VCaP (cell line): Measurements from ENCODE around the gene PM20D1.

Experiments
- H3K27ac ChIP-seq: fragments of 450-650 bp; 2 replicates; pipeline ENCODE4 v1.5.1; 2017
- CTCF ChIP-seq: fragments of 450-650 bp; conservative IDR thresholded peaks from 2 replicates; pipeline ENCODE4 v1.5.1; 2017; ENCODE audit warnings: mild to moderate bottlenecking, moderate library complexity

The PM20D1 gene

GRCh38 chr1:205805082-205805711, 44.7 kb downstream of the PM20D1 start:
- TF ChIP-seq CTCF, result no peak

GRCh38 chr1:205804605-205805004, 45.3 kb downstream of the PM20D1 start:
- no peak for TF ChIP-seq CTCF
- H3K27ac ChIP-seq, result no peak overlapping the region

More at GRCh38 chr1:205805082-205805711, 44.7 kb downstream of the PM20D1 start:
- no peak overlapping the region for H3K27ac ChIP-seq

- TF ChIP-seq CTCF, result no peak
Observed at GRCh38 chr1:205803986-205804385, 45.9 kb downstream of the PM20D1 start.

GRCh38 chr1:205802060-205802459, 47.9 kb downstream of the PM20D1 start:
- H3K27ac ChIP-seq, result no peak overlapping the region
- TF ChIP-seq CTCF, result no peak

More at GRCh38 chr1:205803986-205804385, 45.9 kb downstream of the PM20D1 start:
- no peak overlapping the region for H3K27ac ChIP-seq

GRCh38 chr1:205800981-205801703, 48.8 kb downstream of the PM20D1 start:
- no peak overlapping the region for H3K27ac ChIP-seq
- TF ChIP-seq CTCF, result no peak

- no peak overlapping the region for H3K27ac ChIP-seq
- TF ChIP-seq CTCF, result no peak
Observed at GRCh38 chr1:205800427-205800826, 49.5 kb downstream of the PM20D1 start.

GRCh38 chr1:205798577-205798976, 51.4 kb downstream of the PM20D1 start:
- no peak overlapping the region for H3K27ac ChIP-seq
- no peak for TF ChIP-seq CTCF
